HEK293 (cell line): ENCODE measurements around the gene RPL35A.

Experiments used
- PRDM1 ChIP-seq: fragments of 450-650 bp; formaldehyde crosslinking; IDR thresholded peaks from 2 replicates; pipeline ENCODE4; 2016; ENCODE audit warnings: missing biosample characterization, missing genetic modification characterization
- SP2 ChIP-seq: fragments of 450-650 bp; formaldehyde crosslinking; IDR thresholded peaks from 2 replicates; pipeline ENCODE4 v1.5.1; 2016; ENCODE audit warnings: missing biosample characterization, missing genetic modification characterization
- TSHZ1 ChIP-seq: fragments of 450-650 bp; formaldehyde crosslinking; IDR thresholded peaks from 2 replicates; pipeline ENCODE4 v1.5.1; 2016; ENCODE audit warnings: missing biosample characterization, missing genetic modification characterization, borderline replicate concordance
- ZBTB17 ChIP-seq: fragments of 450-650 bp; formaldehyde crosslinking; IDR thresholded peaks from 2 replicates; pipeline ENCODE4 v1.5.1; 2016; ENCODE audit warnings: missing biosample characterization, missing genetic modification characterization
- ZBTB44 ChIP-seq: fragments of 450-650 bp; IDR thresholded peaks from 2 replicates; pipeline ENCODE4 v1.5.1; 2018; ENCODE audit warnings: missing biosample characterization, mild to moderate bottlenecking, missing genetic modification characterization
- ZBTB48 ChIP-seq: fragments of 450-650 bp; formaldehyde crosslinking; IDR thresholded peaks from 2 replicates; pipeline ENCODE4 v1.5.1; 2016; ENCODE audit warnings: missing biosample characterization, missing genetic modification characterization
- ZBTB49 ChIP-seq: fragments of 450-650 bp; formaldehyde crosslinking; IDR thresholded peaks from 2 replicates; pipeline ENCODE4 v1.5.1; 2016; ENCODE audit warnings: missing biosample characterization, missing genetic modification characterization, low read depth
- ZEB2 ChIP-seq: fragments of 450-650 bp; formaldehyde crosslinking; IDR thresholded peaks from 2 replicates; pipeline ENCODE4 v1.5.1; 2016; ENCODE audit warnings: missing biosample characterization, missing genetic modification characterization
- ZNF121 ChIP-seq: fragments of 450-650 bp; formaldehyde crosslinking; IDR thresholded peaks from 2 replicates; pipeline ENCODE4 v1.5.1; 2016; ENCODE audit warnings: missing biosample characterization, missing genetic modification characterization
- ZNF138 ChIP-seq: fragments of 450-650 bp; formaldehyde crosslinking; IDR thresholded peaks from 2 replicates; pipeline ENCODE4 v1.5.1; 2016; ENCODE audit warnings: missing biosample characterization, missing genetic modification characterization, borderline replicate concordance
- ZNF18 ChIP-seq: fragments of 450-650 bp; formaldehyde crosslinking; IDR thresholded peaks from 2 replicates; pipeline ENCODE4 v1.5.1; 2016; ENCODE audit warnings: missing biosample characterization, missing genetic modification characterization
- ZNF202 ChIP-seq: fragments of 450-650 bp; formaldehyde crosslinking; IDR thresholded peaks from 2 replicates; pipeline ENCODE4 v1.5.1; 2016; ENCODE audit warnings: missing biosample characterization, missing genetic modification characterization, borderline replicate concordance
- ZNF211 ChIP-seq: fragments of 450-650 bp; formaldehyde crosslinking; IDR thresholded peaks from 2 replicates; pipeline ENCODE4 v1.5.1; 2016; ENCODE audit warnings: low read depth, missing biosample characterization, missing genetic modification characterization
- ZNF23 ChIP-seq: fragments of 450-650 bp; formaldehyde crosslinking; IDR thresholded peaks from 2 replicates; pipeline ENCODE4 v1.5.1; 2016; ENCODE audit warnings: missing biosample characterization, missing genetic modification characterization, borderline replicate concordance
- ZNF239 ChIP-seq: fragments of 450-650 bp; formaldehyde crosslinking; IDR thresholded peaks from 2 replicates; pipeline ENCODE4 v1.5.1; 2016; ENCODE audit warnings: missing biosample characterization, missing genetic modification characterization
- ZNF248 ChIP-seq: fragments of 450-650 bp; formaldehyde crosslinking; IDR thresholded peaks from 2 replicates; pipeline ENCODE4 v1.5.1; 2017; ENCODE audit warnings: missing biosample characterization, missing genetic modification characterization
- ZNF324 ChIP-seq: fragments of 450-650 bp; formaldehyde crosslinking; IDR thresholded peaks from 2 replicates; pipeline ENCODE4 v1.5.1; 2016; ENCODE audit warnings: missing biosample characterization, missing genetic modification characterization
- ZNF391 ChIP-seq: fragments of 450-650 bp; formaldehyde crosslinking; IDR thresholded peaks from 2 replicates; pipeline ENCODE4 v1.5.1; 2016; ENCODE audit warnings: low read depth, missing biosample characterization, missing genetic modification characterization, borderline replicate concordance
- ZNF394 ChIP-seq: fragments of 450-650 bp; formaldehyde crosslinking; IDR thresholded peaks from 2 replicates; pipeline ENCODE4 v1.5.1; 2016; ENCODE audit warnings: missing biosample characterization, missing genetic modification characterization, mild to moderate bottlenecking, moderate library complexity, borderline replicate concordance
- ZNF416 ChIP-seq: fragments of 450-650 bp; formaldehyde crosslinking; IDR thresholded peaks from 2 replicates; pipeline ENCODE4 v1.5.1; 2016; ENCODE audit warnings: missing biosample characterization, missing genetic modification characterization
- ZNF514 ChIP-seq: fragments of 450-650 bp; formaldehyde crosslinking; IDR thresholded peaks from 2 replicates; pipeline ENCODE4 v1.5.1; 2016; ENCODE audit warnings: missing biosample characterization, missing genetic modification characterization
- ZNF521 ChIP-seq: fragments of 450-650 bp; formaldehyde crosslinking; IDR thresholded peaks from 2 replicates; pipeline ENCODE4 v1.5.1; 2017; ENCODE audit warnings: missing biosample characterization, mild to moderate bottlenecking, missing genetic modification characterization
- ZNF529 ChIP-seq: fragments of 450-650 bp; formaldehyde crosslinking; IDR thresholded peaks from 2 replicates; pipeline ENCODE4 v1.5.1; 2017; ENCODE audit warnings: missing genetic modification characterization, missing biosample characterization; ENCODE audit not compliant: insufficient replicate concordance
- ZNF558 ChIP-seq: fragments of 450-650 bp; formaldehyde crosslinking; IDR thresholded peaks from 2 replicates; pipeline ENCODE4 v1.5.1; 2016; ENCODE audit warnings: missing biosample characterization, missing genetic modification characterization
- ZNF571 ChIP-seq: fragments of 450-650 bp; formaldehyde crosslinking; IDR thresholded peaks from 2 replicates; pipeline ENCODE4 v1.5.0; 2017; ENCODE audit warnings: missing biosample characterization, missing genetic modification characterization
- ZNF624 ChIP-seq: fragments of 450-650 bp; formaldehyde crosslinking; IDR thresholded peaks from 2 replicates; pipeline ENCODE4 v1.5.1; 2017; ENCODE audit warnings: missing biosample characterization, missing genetic modification characterization
- ZNF629 ChIP-seq: fragments of 450-650 bp; formaldehyde crosslinking; IDR thresholded peaks from 2 replicates; pipeline ENCODE4 v1.5.1; 2017; ENCODE audit warnings: missing biosample characterization, missing genetic modification characterization
- ZSCAN16 ChIP-seq: fragments of 450-650 bp; formaldehyde crosslinking; IDR thresholded peaks from 2 replicates; pipeline ENCODE4 v1.5.1; 2016; ENCODE audit warnings: missing biosample characterization, missing genetic modification characterization
- ZSCAN5A ChIP-seq: fragments of 450-650 bp; formaldehyde crosslinking; IDR thresholded peaks from 2 replicates; pipeline ENCODE4 v1.5.1; 2016; ENCODE audit warnings: missing biosample characterization, missing genetic modification characterization
- ZXDB ChIP-seq: fragments of 450-650 bp; formaldehyde crosslinking; IDR thresholded peaks from 2 replicates; pipeline ENCODE4 v1.5.1; 2016; ENCODE audit warnings: missing biosample characterization, missing genetic modification characterization

Gene RPL35A

GRCh38 chr3:197949778-197950676 lies at the start of gene RPL35A (continued):
- TF ChIP-seq ZNF248 (tag by site-specific recombination) (no peak), ZNF629 (tag by site-specific recombination) (peak; percentile 84), ZSCAN16 (no peak), ZNF202 (tag by site-specific recombination) (no peak), ZNF391 (tag by site-specific recombination) (no peak), ZNF558 (tag by site-specific recombination) (peak; percentile 41), ZBTB48 (tag by site-specific recombination) (no peak), ZNF416 (tag by site-specific recombination) (no peak), ZNF529 (tag by site-specific recombination) (no peak), SP2 (tag by site-specific recombination) (peak; percentile 85), ZNF18 (tag by site-specific recombination) (no peak), ZBTB49 (no peak), ZSCAN5A (no peak), ZNF138 (no peak), ZNF521 (tag by site-specific recombination) (no peak), ZXDB (no peak; the same call in 1 of the 2 replicates), ZNF121 (tag by site-specific recombination) (no peak), ZNF23 (tag by site-specific recombination) (no peak), ZNF394 (tag by site-specific recombination) (peak; percentile 30; the same call in 1 of the 2 replicates), ZNF514 (no peak), TSHZ1 (no peak; the same call in 1 of the 2 replicates), ZNF211 (tag by site-specific recombination) (no peak), ZNF324 (no peak; the same call in none of the 2 replicates), ZNF239 (tag by site-specific recombination) (no peak), ZNF571 (no peak), PRDM1 (tag by site-specific recombination) (no peak), ZBTB17 (peak; percentile 98), ZBTB44 (tag by site-specific recombination) (no peak), ZNF624 (tag by site-specific recombination) (no peak), ZEB2 (tag by site-specific recombination) (peak; percentile 61; the same call in 1 of the 2 replicates)
